Activated naive CD4-positive, alpha-beta T cell treated with Interleukin-2 at 50 U/mL for 16 hours (primary cell): ENCODE results near the gene AGPAT2.

Source experiments
- DNase-seq: peaks from one replicate; pipeline ENCODE4 v3.0.0-alpha.2; 2020

Gene AGPAT2

DNA sequence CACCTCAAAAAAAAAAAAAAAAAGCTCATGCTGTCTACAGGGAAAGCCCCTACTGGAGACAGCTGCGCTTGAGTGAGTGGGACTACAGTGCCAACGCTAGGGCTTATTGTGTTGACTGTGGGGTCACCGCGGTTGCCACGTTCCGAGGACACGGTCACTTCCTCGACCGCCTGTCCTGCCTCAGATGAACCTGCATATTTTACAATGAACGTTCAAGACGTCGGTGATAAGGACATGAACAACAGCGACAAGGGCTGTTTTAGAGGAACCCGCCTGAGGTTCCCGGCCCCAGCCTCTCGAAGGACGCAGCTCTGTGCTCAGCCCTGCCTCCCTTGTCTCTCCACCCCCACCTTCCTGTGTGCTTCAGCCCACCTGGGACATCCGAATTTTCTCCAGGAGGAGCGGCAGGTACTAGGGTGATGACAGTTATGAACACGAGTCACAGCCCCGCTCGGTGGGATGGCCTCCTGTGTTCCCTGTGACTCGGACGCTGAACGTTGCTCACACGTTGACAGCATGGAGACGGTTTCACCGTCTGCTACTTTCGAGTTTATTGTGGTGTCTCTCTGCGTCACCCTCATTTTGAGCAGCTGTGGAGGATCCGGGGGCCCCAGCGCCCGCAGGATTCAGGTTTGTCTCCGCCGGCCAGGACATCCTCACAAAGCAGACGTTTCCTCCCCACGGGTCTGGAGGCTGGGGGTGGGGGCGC, 13.9 kb upstream of the AGPAT2 start:
- peak; percentile 75 for DNase-seq

DNA sequence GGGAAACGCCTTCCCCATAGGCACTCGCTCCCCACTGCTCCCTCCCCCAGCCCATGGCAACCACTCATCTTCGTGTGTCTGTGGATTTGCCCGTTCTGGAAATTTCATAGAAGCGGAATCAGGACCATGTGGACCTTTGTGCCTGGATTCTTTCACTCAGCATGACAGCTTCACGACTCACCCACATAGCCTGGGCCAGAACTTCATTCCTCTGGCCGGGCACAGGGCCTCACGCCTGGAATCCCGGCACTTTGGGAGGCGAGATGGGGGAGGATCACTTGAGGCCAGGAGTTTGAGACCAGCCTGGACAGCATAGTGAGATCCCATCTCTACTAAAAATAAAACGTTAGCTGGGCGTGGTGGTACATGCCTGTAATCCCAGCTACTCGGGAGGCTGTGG, 13.0 kb upstream of the AGPAT2 start:
- no peak for DNase-seq

DNA sequence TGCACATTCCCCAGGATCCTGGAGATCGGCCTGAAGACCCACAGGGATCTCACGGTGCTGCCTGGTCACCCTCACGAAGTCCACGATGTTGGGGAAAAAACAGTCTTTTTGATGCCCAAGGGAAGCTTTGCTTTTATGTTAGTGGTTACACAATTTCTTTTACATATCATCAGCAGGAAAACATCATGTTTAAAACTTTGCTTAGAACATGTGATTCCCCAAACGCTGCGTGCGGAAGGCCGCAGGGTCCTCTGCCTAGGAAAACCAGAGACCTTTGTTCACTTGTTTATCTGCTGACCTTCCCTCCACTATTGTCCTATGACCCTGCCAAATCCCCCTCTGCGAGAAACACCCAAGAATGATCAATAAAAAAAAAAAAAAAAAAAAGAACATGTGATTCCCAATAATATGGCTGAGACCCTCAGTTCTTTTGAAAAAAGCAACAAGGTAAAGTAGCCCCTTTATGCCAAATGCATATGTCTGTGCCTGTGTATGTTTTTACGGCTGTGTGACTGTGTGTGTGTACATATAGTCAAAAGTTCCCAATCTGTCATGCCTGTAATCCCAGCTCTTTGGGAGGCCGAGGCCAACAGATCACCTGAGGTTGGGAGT, 11.5 kb upstream of the AGPAT2 start:
- DNase-seq, result no peak

DNA sequence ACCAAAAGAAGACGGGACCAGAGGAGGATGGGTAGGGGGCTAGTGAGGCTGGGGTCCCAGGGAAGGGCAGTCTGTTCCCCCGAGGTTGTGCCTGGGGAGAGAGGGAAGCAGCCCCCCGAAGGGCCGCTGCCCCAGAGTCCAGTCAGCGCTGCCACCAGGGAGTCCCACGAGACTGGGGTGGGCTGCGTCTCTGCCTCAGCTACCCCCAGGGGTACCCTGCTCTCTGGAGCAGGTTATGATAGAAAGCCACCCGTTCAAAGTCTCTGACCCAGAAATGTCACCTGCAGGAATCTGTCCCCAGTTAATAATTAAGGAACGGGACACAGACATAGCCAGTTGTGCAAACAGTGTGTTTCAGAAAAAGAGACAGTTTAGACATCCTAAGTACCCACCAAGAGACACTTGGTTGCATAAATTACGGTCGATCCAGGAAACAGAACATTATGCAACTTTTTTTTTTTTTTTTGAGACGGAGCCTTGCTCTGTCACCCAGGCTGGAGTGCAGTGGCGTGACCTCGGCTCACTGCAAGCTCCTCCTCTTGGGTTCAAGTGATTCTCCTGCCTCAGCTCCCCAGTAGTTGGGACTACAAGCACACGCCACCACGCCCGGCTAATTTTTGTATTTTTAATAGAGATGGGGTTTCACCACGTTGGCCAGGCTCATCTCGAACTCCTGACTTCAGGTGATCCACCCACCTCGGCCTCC, 10.7 kb upstream of the AGPAT2 start:
- no peak for DNase-seq

DNA sequence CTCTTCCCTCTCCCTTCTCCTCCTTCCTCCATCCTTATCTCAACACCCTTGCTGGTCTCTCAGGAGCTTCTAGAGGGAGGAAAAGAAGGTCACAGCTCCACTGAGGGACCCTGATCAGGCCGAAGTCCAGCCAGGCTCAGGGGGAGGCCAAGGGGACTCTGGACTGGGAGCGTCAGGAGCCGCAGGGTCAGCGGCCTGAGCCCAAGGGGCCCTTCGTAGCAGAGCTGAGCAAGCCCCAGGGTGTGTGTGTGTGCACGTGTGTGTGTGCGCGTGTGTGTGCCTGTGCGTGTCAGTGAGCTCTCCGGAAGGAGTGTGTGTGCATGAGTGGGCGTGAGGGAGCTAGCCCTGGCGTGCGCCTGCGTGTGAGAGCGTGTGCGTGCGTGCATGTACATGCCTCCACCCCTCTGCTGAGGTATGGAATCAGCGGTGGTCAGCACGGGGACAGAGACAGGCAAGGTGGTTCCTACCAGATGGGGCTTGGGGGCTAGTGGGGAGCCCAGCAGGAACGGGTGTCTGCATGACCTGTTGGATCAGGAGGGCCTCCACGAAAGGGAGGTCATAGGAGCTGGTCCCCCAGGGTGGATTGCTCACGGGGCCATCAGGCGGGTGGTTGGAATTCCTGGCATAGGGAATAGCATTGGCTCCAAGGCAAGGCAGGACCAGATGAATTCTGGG, 10.0 kb upstream of the AGPAT2 start:
- no peak for DNase-seq

DNA sequence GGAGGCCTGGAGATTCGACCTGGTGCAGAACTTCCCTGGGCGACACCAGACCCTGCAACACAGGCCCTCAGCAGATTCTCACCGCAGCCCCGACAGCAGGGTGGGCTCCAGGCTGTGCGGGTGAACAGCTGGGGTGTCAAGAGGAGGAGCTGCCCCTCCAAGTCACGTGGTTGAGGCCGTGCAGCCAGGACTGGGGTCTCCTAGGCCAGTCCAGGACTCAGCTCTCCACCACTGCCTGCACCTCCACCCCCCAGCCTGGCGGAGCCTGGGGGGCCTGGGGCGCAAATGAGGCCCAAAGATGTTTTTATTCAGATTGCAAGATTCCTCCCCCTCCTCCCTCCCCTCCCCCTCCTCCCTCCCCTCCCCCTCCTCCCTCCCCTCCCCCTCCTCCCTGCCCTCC, 9.2 kb upstream of the AGPAT2 start:
- DNase-seq, result no peak

DNA sequence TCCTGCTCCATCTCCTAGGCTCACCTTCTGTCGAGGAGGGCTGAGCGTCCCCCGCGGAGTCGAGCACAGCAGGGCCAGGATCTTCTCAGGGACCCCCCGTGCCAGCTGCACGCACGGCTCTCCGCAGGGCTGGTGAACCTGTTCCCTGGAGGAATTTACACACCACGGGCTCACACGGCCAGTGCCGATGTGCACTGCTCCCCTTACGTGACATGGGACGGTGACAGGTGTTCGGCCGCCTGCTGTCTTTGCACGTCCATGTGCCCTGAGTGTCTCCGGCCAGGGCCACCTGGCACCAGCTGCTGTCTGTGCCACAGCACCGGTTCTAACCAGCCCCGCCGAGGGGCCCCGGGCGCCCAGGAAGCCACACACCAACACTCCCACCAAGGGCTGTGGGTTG, 8.7 kb upstream of the AGPAT2 start:
- DNase-seq, result no peak

DNA sequence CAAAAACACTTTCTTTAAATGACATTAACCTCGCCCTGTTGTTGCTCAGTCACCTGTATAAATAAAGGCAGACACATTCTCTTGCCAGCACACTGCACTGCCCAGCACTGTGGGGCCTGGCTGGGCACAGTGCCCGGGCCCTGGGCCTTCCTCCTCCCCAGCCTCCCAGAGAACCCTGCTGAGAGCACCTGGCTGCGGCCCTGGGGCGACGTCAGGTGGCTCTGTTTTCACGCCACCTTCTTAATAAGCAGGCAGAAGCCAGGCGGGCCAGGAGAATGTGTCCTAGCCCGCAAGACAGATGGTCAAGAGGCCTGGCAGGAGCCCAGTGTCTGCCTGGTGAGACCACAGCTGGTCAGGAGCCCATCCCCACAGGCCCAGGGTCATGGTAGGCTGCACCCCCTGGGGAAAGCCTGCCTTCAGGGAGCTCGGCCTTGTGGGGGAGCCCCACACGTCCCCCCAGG, 8.2 kb upstream of the AGPAT2 start:
- DNase-seq, result no peak

DNA sequence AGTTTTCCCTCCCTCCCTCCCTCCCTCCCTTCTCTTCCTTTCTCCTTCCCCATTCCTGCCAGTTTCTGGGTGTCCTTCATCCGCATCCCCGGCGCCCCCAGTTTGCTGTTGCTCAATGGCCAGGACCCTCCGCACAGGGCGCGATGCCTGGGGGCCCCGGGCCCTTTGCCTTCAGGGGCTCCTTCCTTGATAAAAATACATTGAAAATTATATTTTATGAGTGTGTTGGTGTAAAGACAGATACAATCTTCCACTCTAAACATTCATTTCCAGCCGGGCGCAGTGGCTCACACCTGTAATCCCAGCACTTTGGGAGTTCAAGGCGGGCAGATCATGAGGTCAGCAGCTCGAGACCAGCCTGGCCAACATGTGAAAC, 7.6 kb upstream of the AGPAT2 start:
- DNase-seq, result no peak

DNA sequence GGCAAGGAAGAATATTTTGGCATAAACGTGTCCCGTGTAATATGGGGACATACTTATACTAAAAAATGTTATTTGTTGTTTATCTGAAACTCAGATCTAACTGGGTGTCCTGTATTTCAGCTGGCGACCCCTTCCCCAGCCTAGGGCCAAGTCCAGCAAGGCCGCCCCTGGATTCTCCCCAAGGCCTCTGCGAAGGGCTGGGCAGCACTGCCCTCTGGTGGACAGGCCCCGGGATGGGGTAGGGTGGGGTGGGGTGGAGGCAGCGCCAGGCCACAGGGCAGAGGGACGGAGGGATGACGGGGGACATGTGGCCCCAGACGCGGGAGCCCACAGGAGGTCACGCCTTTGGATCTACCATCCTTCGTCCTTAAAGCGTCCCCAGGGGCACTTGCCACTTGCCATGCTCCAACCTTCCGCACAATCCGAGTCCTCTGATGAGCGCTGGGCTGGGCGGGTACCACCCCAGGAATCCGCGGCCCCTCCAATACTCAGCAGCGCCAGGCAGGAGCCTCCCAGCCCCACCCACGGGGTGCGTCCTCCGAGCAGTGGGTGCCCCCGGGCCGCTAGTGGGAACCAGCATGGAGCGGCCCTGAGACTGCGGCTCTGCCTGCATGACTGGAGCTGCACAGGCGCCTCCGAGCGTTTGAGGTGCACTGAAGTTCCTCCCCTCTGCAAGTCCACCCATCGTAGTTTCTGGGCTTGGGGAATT, 7.1 kb upstream of the AGPAT2 start:
- peak; percentile 14 for DNase-seq

DNA sequence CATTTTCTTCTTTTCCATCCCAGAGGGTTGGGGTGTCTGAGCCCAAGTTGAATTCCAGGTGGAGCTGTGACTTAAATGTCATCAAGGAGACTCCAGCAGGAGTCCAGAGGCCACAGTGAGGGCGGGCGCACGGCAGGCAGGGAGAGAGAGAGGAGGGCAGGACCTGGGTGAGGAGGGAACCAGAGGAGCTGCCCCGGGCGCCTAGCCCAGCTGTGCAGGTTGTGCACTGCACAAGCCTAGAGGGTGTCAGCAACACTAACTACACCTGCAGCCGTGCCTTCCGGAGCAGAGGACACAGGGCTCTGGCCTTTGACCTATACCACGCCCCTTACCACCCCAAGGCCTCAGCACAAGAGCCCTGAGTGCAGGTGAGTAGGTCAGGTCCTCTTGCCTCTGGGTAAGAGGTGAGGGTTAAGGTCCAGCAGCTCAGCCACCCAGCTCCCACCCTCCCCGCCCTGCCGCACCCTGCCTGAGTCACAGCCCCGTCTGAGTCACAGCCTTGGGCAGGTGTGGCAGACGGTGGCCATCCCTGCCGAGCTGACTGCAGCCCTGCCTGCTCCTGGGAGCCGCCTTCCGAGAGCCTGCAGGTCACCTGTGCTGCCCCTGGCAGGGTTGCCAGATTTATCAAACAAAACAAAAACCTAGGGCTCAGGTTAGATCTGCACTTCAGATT, 6.4 kb upstream of the AGPAT2 start:
- DNase-seq, result peak; percentile 11

DNA sequence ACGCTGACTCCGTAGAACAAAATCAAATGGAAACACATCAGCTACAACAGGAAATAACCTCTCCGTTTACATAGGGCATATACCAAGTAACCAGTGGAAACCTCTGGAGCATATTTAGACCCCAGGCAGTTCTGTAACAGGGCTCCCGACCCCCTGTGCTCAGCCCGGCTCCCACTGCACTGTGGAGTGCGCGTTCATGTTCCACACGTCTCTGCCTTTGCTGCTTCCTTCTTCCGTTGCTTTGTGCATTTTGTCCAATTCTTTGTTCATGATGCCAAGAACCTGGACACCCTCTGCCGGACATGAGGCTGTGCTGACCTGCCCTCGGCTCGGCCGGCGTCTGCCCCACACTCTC, 5.9 kb upstream of the AGPAT2 start:
- DNase-seq, result no peak

DNA sequence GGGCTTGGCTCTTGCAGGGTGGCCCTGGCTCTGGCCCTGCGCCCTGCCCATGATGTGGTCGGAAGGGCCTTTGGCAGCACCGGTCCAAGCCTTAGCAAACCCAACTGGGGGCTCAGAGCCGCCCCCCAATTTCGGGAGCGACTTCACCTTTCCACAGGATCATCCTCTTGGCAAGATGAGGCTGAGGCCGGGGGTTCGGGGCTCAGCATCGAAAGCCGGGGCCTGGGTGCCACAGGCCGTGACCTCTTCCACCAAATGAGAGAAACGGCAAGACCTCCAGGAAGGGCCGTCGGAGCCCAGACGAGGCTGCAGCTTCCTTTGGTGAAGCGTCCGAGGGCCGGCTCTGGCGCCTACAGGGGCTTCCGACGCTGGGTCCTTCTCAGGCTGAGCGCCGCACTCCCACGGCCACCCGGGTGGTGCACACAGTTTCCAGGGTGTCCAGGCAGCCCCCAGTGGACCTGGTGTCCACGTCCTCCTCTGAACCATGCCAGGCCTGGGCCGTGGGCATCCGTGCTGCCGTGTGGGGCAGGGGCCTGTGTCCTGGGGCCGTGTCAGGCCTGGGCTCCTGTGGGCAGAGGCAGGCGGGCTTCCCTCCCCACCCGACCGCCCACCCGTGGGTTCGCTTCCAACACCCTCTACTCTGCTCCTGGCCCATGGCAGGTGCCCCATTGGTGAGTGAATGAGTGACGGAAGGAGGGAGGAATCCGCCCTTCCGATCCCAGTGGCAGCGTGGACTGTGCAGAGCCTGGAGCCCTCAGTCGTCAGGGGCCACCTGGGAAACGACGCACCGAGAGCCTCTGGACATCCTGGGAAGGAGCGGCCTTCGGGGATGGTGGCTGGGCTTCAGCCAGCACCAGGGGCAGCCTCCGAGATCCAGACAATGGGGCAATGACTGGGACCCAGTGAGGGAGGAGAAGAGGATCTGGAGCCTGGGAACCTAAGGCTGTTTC, 5.2 kb upstream of the AGPAT2 start:
- DNase-seq, result no peak

DNA sequence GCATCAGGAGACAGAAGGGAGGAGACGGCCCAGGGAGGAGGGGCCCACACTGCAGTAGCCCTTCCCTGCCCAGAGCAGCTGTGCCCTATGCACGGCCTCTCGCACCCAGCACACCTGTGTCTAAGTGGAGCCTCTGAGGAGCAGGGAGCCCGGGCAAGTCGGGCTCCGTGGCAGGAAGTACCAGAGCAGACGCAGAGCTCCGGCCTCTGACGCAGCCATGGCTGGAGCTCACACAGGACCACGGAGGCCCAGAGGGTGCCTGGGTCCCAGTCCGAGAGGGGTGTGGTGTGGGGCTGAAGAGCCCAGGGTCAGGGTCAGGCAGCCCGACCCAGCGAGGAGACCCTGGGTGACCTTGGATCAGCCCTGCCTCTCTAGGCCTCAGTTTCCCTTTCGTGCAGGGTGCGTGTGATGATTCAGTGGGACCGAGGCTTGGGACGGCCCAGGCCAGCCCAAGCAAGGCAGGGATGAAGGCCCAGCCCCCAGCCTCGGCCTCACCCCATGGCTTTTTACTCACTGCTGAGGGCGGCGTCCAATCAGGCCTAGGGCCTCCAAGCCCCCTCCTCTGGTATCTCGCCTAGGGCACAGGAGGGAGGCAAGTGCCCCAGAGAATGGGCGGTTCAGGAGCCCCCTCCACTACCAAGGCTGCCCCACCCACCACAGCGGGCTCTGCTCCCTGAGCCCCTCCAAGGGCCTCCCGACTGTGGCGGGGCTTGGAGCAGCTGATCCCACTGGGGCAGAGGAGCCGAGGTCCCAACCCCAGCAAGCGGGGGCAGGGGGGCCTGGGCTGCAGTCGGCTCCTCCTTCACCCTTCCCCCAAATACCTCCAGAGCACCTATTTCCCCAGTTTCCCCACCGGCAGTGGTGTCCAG, 4.3 kb upstream of the AGPAT2 start:
- DNase-seq, result no peak

DNA sequence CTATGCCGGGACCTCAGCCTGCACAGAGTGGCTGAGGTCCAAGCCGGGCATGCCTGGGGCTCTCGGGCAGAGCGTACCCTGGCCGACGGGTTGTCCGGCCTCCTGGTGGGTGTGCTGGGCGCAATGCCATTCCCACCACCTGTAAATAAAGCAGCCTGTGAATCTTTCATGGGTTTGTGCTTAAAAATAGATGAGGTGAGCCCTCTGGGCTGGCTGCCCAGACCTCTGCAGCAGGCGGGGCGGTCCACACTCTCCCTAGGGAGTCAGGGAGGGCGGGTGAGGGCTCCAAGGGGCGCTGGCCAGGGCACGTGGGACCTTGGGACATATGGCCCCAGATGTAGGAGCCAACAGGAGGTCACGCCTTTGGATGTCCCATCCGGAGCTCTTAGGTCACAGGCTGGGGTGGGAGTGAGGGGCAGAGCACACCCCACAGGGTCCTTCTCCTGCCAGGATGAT, 3.6 kb upstream of the AGPAT2 start:
- DNase-seq, result no peak

DNA sequence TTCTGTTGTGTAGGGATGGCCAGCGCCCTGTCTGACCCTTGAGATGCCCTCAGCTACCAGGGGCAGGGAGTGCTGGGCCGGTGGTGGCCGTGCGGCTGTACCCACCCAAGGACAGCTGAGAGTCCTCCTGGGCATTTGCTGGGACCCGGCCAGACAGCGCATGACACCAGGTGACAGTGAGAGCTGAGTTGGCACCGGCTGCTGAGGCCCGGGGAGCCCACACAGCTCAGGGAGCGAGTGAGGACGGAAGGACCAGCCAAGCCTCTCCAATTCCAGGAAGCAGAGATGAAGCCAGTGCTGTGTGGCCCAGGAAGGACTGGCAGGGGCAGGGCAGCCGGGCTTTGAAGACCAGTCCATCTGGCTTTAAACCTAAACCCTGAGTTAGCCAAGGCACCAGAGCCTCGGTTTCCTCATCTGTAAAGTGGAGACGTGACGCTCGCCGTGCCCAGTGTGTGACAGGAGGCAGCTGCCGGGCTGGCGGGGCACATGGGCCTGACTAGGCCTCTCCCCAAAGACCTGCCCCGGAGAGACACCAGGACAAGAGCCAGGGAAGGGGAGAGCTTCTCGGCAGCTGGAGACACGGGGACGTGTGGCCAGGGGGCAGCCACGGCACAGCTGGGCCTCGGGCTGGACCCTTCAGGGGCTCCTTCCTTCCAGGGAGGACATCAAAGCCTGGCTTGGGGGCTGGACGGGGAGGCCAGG, 3.0 kb upstream of the AGPAT2 start:
- DNase-seq, result no peak

DNA sequence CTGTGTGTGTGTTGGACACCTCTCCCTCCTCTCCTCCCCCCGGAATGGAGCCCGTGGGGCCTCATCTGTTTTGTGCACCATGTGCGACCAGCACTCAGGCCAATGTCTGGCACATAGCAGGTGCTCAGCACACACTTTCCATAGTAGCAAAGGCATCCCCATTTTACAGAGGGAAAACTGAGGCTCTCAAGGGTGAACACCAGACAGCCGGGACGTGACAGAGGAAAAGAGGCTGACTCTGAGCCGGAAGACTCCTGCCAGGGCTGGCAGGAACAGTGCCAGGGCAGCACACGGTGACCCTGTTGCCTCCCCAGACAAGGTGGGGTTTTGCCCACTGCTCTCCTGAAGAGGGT, 1.8 kb upstream of the AGPAT2 start:
- no peak for DNase-seq

DNA sequence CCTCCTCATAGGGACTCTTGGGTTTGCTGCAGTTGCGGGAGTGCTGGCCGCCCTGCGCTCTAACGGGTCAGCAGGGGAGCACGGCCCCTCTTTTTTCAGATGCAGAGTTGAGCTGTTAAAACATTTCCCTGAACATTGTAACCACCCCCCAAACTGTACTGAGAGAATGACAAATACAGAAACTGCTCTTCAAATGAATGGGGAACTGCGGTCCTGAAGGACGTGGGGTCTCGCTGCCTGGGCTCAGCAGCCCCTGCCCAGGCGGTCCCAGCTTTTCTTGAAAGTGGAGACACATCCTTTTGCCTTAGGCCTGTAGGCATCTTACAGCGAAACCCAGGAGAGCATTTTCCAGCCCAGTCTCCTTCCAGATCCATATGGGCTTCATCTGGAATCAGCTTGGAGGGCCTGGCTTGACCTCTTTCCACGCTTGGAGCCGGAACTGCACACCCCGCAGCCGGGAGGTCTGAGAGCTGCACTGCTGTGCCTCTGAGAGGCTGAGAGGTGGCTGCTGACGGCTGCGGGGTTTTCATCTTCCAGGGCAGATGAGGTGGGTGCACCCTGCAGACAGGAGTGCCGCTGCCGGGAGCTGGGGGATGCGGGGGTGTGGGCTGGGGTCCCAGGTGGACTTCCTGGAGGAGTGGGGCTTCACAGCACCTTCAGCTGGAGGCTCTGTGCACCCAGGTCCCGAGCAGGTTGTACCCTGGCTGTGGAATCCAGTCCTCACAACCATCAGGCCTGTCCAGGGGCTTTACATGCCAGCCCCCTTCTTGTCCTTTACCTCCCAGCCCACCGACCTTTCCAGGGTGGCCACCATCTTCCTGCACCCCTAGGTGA, 1.2 kb upstream of the AGPAT2 start:
- DNase-seq, result no peak

DNA sequence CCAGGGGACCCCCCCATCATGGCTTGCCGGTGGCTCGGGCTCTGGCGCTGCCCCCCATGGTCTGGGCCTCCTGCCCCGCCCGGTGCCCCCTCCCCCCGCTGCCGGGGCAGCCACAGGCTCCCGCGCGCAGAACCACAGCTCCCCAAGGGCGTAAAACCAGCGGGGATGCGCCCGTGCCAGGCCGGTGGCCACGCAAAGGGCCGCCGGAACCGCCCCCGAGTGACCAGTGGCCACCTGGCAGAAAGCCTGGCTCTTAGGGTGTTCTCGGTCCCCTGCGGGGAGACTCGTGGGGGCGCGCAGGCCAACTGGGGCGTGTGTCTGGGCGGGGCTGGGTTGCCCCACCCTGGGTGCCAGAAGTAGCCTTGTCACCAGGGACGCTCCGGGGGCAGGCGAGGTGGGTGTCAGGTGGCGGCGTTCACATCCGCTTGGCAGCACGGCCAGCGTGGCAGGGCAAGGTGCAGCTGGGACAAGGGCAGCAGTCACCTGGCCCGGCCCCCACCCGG, 515 bp upstream of the AGPAT2 start:
- no peak for DNase-seq
